ENCODE measurements around the gene NDUFA13.
A peak's percentile ranks its signal among the peaks of the same experiment; 100 is the strongest.

The NDUFA13 gene

GRCh38 chr19:19475849-19476828, 39.9 kb upstream of the NDUFA13 start:
- H3K4me3 ChIP-seq (ENCODE audit: low read length) = no peak overlapping the region
- DNase-seq (ENCODE audit: low read depth) = peak; percentile 40
- peak; percentile 54 for TF ChIP-seq CTCF (IDR thresholded peaks at IDR 0.05; ENCODE audit: insufficient read depth, low read depth, low read length, missing control alignments)

GRCh38 chr19:19477705-19478383, 38.2 kb upstream of the NDUFA13 start:
- no peak for DNase-seq (ENCODE audit: low read depth)
- H3K4me3 ChIP-seq (ENCODE audit: low read length) = no peak overlapping the region
- TF ChIP-seq CTCF (IDR thresholded peaks at IDR 0.05; ENCODE audit: insufficient read depth, low read depth, low read length, missing control alignments) = no peak

- DNase-seq (ENCODE audit: low read depth) = no peak
- TF ChIP-seq CTCF (IDR thresholded peaks at IDR 0.05; ENCODE audit: insufficient read depth, low read depth, low read length, missing control alignments) = no peak
- H3K4me3 ChIP-seq (ENCODE audit: low read length) = no peak overlapping the region
Measured at GRCh38 chr19:19480688-19481087, 35.3 kb upstream of the NDUFA13 start.

- DNase-seq (ENCODE audit: low read depth) = no peak
- no peak overlapping the region for H3K4me3 ChIP-seq (ENCODE audit: low read length)
- no peak for TF ChIP-seq CTCF (IDR thresholded peaks at IDR 0.05; ENCODE audit: insufficient read depth, low read depth, low read length, missing control alignments)
Measured at GRCh38 chr19:19482809-19483596, 33.0 kb upstream of the NDUFA13 start.

- no peak overlapping the region for H3K4me3 ChIP-seq (ENCODE audit: low read length)
- TF ChIP-seq CTCF (IDR thresholded peaks at IDR 0.05; ENCODE audit: insufficient read depth, low read depth, low read length, missing control alignments) = no peak
- DNase-seq (ENCODE audit: low read depth) = peak; percentile 41
Measured at GRCh38 chr19:19485161-19485997, 30.6 kb upstream of the NDUFA13 start.

GRCh38 chr19:19485998-19486290, 30.1 kb upstream of the NDUFA13 start:
- H3K4me3 ChIP-seq (ENCODE audit: low read length) = no peak overlapping the region
- no peak for TF ChIP-seq CTCF (IDR thresholded peaks at IDR 0.05; ENCODE audit: insufficient read depth, low read depth, low read length, missing control alignments)
- DNase-seq (ENCODE audit: low read depth) = no peak

Data from epithelial cell of esophagus (primary cell).